SK-N-DZ (cell line): ENCODE data around the gene HS1BP3.

Experiments
- DNase-seq: peaks from one replicate; pipeline ENCODE4 v3.0.0-alpha.2; 2015; ENCODE audit warnings: low spot score

Gene HS1BP3

DNA sequence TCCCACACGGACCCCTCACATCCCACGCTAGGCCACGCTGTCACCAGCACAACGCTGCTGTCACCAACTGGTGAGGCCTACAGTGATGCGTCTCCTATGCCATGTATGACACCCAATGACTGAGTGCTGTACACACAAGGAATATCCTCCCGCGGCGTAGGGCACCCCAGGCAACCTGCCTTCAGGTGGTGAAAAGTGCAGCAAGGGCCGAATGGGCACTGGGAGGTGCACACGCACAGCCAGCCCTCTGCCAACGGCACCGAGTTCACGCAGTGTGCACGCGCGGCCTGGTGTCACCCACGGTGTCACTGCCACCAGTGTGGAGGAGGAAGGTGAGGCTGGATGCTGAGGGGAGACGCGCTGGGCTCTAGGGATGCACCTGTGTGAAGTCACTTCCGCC lies 4.5 kb downstream of the HS1BP3 start:
- DNase-seq: no peak

DNA sequence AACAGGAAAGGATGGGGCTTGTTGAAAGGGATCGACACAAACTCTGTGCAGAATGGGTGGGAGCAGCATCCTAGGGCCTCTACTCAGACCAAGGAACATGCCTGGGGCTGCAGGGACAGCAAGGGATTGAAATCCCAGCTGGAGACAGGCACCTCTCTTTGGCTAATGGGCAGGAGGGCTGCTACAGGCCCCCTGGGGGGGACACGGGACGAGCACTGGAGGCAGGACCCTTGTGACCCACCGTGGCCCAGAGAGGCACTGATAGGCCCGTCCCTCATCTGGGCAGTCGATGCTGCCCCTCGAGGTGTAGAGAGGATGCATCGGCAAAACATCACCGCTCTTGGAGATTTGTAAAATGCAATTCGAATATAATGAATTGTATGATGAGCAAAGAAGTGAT lies 5.1 kb downstream of the HS1BP3 start:
- DNase-seq: no peak

GRCh38 chr2:20645301-20645701 lies 5.6 kb downstream of the HS1BP3 start:
- no peak for DNase-seq

GRCh38 chr2:20643826-20644225 lies 7.1 kb downstream of the HS1BP3 start:
- no peak for DNase-seq

GRCh38 chr2:20643060-20643459 lies 7.8 kb downstream of the HS1BP3 start:
- no peak for DNase-seq

GRCh38 chr2:20642055-20642971 lies 8.6 kb downstream of the HS1BP3 start:
- peak; percentile 70 for DNase-seq

GRCh38 chr2:20641123-20641985 lies 9.5 kb downstream of the HS1BP3 start:
- DNase-seq: peak; percentile 49

GRCh38 chr2:20640411-20641122 lies 10.3 kb downstream of the HS1BP3 start:
- DNase-seq: no peak

DNA sequence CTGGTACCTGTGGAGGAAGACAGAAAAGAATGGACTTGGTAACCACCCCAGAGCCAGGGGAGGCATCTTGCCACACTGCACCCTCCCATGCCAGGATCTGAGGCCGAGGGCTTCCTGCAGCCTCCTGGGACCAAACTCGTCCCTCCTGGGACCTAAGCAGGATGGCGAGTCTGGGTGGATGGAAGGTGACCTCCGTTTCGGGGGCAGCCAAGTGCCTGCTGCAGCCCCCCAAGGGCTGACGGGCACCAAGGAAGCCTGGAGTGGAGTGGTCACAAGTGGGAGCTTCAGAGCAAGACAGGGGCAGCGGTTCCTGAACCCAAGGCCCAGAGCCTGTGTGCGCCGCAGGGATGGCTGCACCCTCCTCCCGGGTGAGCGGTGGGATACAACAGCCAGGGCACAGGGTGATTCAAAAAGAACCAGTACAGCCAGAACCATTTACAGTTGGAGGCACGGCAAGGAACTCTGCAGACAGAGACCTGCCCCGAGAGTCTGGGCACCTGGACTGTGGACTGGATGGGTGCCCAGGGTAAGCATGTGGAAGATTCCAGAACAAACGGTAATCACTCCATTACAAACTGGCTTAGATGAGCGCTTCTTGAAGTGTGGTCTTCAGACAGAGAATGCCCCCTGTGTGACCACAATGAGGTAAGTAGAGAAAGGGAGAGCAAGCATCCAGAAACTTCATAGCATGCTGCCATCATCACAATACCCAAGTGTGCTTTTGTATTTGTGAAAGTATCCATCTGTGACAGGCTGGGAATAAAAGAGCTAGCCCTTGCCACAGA lies 12.1 kb downstream of the HS1BP3 start:
- no peak for DNase-seq

GRCh38 chr2:20638014-20638413 lies 12.9 kb downstream of the HS1BP3 start:
- no peak for DNase-seq

DNA sequence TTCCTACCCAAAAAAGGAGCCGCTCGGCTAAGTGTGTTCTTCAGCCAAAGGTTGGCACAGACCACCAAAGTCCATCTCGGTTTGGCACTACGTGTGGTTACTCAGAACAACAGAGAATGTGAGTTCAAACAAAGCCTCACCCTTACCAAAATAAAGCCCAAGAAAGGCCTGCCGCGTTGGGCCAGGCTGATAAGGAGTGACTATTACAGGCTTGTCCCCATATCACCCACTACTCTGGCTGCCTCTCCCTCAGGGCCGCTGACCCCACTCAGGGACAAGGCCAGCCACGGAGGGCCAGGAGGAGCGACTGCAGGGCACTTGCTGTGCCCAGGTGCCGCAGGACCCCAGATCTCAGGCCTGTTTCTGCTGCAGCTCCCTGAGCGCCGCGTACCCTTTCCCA lies 13.8 kb downstream of the HS1BP3 start:
- DNase-seq: no peak

DNA sequence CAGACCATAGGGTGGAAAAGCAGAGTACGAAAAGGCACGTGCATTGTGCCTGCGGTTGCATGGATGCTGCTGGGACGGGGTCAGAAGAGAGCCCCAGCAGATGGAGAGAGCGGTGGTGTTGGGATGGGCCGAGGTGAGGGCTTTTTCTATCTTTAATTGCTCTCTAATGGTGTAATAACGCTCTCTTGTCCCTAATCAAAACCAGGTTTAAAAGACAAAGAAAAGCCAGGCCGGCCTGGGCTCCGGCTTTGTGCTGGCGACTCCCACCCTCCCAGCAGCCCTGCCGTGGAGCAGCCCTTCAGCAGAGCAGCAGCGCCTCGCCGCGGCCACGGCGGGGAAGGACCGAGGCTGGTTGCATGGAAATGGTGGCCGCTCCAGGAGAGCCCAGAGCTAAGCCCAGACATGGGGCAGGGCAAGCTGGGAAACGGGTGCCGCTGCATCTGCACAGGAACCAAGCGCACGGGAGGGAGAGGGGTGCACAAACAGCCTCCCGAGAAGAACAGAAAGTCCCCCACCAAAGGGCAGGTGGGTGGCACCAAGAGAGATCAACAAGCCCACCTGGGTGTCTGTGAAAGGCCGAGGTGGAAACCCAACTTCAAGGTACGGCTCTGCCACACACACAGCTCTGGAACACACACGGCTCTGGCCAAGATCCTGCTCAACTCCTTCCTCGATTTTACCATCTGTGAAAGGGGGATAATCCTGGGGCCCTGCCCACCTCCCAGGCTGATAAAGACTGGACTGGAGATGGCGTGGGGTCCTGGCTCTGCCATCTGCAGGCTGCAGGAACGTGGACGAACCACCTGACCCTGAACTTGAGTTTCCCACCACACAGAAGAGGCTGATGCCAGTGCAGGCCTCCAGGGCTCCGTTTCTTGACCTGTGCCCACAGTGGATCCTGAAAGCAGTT lies 15.0 kb downstream of the HS1BP3 start:
- peak; percentile 78 for DNase-seq

DNA sequence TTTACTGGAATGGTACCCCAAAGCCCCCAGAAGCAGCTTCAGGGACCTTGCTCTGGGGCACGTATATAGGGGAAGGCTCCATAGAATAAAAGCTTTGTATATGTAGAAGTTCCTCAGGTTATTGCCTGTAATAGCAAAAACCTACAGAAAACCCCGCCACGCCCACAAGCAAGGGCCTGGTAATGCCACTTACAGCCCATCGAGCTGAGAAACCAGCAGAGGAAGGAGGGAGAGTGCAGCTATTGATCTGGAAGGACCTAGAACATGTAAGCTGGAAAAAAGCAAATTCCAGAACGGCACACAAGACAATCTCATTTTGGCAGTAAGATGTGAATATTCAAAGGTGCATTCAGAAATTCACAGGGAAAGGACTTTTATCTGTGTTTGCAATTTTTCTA lies 15.8 kb downstream of the HS1BP3 start:
- no peak for DNase-seq

DNA sequence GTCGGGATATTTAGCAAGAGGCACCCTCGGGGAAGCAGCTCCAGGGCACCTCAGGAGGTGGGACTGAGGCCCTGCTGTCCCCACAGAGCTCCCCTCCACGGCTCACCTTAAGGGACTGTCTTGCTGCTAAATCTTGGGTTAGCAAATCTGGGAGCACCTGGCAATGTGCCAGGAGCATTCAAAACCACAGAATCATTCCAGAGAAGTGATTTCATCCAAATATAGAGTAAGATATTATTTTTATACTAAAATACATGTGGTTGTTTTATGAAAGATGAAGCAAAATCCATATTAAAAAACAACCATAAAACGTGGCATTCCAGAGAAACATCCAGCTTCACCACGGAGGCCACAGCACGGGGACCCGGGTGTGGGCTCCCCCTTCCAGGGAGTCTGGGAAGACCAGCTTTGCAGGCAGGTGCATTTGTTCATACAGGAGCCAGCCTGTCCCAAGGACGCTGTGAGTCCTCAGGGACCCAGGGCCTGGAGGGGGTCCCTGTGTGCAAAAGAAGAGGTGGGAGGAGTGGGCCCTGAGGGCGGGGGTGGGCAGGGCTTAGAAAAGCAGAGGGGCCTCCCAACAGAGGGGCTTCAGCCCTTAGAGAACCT lies 16.3 kb downstream of the HS1BP3 start:
- no peak for DNase-seq

DNA sequence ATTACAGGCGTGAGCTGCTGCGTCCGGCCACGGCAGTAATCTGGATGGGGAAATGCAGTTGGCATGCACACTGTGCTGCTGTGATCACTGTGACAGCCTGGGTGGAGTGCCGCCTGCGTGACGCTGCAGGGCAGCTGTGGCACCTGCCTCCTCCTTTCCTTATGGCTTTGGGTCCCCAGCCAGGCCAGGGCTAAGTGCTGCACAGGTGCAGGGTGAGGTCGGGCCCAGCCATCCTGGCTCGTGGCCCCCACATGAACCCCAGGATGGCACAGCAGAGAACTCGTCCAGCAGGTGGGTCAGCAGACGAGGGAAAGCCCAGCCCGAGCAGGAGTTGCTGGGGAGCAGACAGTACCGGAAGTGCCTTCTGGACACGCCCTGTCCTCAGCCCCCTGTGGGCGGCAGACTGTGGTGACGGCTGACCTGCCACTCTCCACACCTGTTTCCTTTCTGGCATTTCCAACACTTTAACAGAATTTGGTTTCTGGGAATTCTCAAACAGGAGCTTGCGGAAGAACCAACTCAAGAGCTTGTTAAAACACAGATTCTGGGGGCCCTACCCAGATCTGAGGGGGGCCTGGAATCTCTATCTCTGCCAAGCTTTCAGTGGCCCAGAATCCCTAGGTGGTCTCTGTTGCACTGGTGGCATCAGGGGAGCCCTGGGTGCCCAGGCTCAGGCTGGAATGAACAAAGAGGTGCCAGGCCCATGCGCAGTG lies 16.9 kb downstream of the HS1BP3 start:
- DNase-seq: no peak

- no peak for DNase-seq
Observed at GRCh38 chr2:20633001-20633400, 17.9 kb downstream of the HS1BP3 start.

DNA sequence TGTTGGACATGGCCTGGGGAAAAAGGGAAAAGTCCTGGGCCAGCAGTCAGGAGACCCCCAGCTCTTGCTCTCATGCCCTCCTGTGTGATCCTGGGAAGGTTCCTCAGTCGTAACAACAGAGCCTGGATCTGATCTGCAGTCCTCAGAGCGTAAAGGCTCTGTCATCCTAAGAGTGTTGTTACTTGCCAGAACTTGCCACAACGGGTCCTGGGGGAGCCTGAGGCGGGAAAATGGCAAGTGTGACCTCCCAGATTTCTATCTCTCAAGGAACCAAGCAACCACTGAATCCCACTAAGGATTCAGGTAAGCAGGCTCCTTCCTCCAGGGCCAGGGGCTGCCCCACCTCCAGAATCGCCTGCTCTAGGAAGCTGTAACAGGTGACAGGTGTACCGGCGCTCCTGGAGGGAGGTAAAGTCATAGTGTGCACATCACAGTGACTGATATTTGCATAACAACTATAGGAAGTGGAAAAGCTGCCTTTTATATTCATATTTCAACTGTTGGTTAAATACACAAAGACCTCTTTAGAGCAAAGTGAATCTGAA lies 18.4 kb downstream of the HS1BP3 start:
- DNase-seq: no peak

DNA sequence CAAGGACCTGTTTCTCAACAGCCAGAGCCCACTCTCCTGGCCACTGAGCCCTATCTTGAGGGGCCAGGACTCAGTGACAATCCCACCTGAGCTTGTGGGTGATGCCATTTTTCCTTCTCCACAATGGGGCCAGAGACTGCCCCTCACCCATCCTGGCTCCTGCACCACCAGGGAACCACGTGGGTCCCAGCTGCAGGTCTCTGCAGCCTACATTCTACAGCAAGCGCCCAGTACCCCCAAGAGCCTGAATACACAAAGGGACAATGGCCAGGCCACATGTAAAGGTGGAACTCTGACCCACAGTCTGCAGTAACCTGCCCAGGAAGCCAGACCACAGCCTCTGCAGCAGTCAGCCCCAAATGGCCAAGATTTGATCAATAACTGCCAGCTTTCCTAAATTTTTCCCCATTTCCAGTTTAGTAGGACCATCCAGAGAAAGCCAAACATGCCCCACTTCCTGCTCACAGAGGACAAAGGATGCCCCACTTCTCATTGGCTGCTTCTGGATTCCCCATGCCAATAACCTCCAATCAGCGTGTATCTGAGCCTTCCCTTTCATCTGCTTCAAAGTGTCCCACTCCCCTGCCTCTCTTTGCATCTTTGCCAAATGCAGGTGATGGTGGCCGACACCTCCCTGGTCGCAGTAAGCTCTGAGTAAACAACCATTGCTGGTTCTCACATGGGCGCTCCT lies 19.1 kb downstream of the HS1BP3 start:
- no peak for DNase-seq
